Neuron (in vitro differentiated cells): ENCODE measurements around the gene LMAN1L.

Source experiments
- H2AFZ ChIP-seq: one replicate; pipeline ENCODE4 v1.6.1; 2013; ENCODE audit warnings: low read depth, mild to moderate bottlenecking, inconsistent platforms, low read length, moderate library complexity
- H3K27me3 ChIP-seq: one replicate; pipeline ENCODE4 v1.6.1; 2013; ENCODE audit warnings: low read length; ENCODE audit not compliant: insufficient read depth
- H3K36me3 ChIP-seq: one replicate; pipeline ENCODE4 v1.6.1; 2013; ENCODE audit warnings: low read length; ENCODE audit not compliant: insufficient read depth
- H3K4me1 ChIP-seq: one replicate; pipeline ENCODE4 v1.6.1; 2013; ENCODE audit warnings: low read length; ENCODE audit not compliant: insufficient read depth
- H3K4me3 ChIP-seq: 2 replicates; pipeline ENCODE4 v1.5.1; 2013; ENCODE audit warnings: mild to moderate bottlenecking, low read length, moderate library complexity
- H3K9me3 ChIP-seq: one replicate; pipeline ENCODE4 v1.6.1; 2013; ENCODE audit warnings: low read length

The LMAN1L gene

GRCh38 chr15:74802862-74803447 lies 9.7 kb upstream of the LMAN1L start:
- Histone ChIP-seq H2AFZ (no peak overlapping the region), H3K4me1 (no peaks in the 10 kb centered on the region)

GRCh38 chr15:74804935-74805334 lies 7.7 kb upstream of the LMAN1L start:
- Histone ChIP-seq H3K36me3 (peaks cover 35% of the 10 kb centered on the region), H3K4me1 (no peaks in the 10 kb centered on the region), H3K9me3 (no peaks in the 10 kb centered on the region), H2AFZ (no peak overlapping the region), H3K27me3 (no peaks in the 10 kb centered on the region), H3K4me3 (no peak overlapping the region)

More at GRCh38 chr15:74802862-74803447, 9.7 kb upstream of the LMAN1L start:
- peaks cover 49% of the 10 kb centered on the region for H3K36me3 ChIP-seq
- H3K27me3 ChIP-seq, result no peaks in the 10 kb centered on the region
- H3K4me3 ChIP-seq, result no peak overlapping the region
- H3K9me3 ChIP-seq, result no peaks in the 10 kb centered on the region

GRCh38 chr15:74807282-74807681 lies 5.4 kb upstream of the LMAN1L start:
- no peak overlapping the region for H2AFZ ChIP-seq
- H3K4me3 ChIP-seq, result no peak overlapping the region
- H3K9me3 ChIP-seq, result no peaks in the 10 kb centered on the region
- peaks cover 17% of the 10 kb centered on the region for H3K36me3 ChIP-seq
- no peaks in the 10 kb centered on the region for H3K27me3 ChIP-seq
- no peaks in the 10 kb centered on the region for H3K4me1 ChIP-seq

GRCh38 chr15:74808078-74808839 lies 4.4 kb upstream of the LMAN1L start:
- no peaks in the 10 kb centered on the region for H3K9me3 ChIP-seq
- no peaks in the 10 kb centered on the region for H3K4me1 ChIP-seq
- no peak overlapping the region for H2AFZ ChIP-seq
- no peak overlapping the region for H3K4me3 ChIP-seq
- no peaks in the 10 kb centered on the region for H3K27me3 ChIP-seq
- peaks cover 12% of the 10 kb centered on the region for H3K36me3 ChIP-seq

GRCh38 chr15:74808840-74809229 lies 3.8 kb upstream of the LMAN1L start:
- no peak overlapping the region for H3K4me3 ChIP-seq
- H3K36me3 ChIP-seq, result peaks cover 6% of the 10 kb centered on the region
- H3K4me1 ChIP-seq, result no peaks in the 10 kb centered on the region
- H2AFZ ChIP-seq, result no peak overlapping the region
- H3K9me3 ChIP-seq, result no peaks in the 10 kb centered on the region
- H3K27me3 ChIP-seq, result no peaks in the 10 kb centered on the region

- Histone ChIP-seq H3K9me3 (no peaks in the 10 kb centered on the region), H2AFZ (no peak overlapping the region), H3K27me3 (no peaks in the 10 kb centered on the region), H3K36me3 (peaks cover 2% of the 10 kb centered on the region), H3K4me1 (no peaks in the 10 kb centered on the region), H3K4me3 (no peak overlapping the region)
Measured at GRCh38 chr15:74809242-74809641, 3.4 kb upstream of the LMAN1L start.

- Histone ChIP-seq H3K4me3 (no peak overlapping the region), H3K36me3 (no peaks in the 10 kb centered on the region), H3K4me1 (no peaks in the 10 kb centered on the region), H3K9me3 (no peaks in the 10 kb centered on the region), H3K27me3 (no peaks in the 10 kb centered on the region), H2AFZ (no peak overlapping the region)
Measured at GRCh38 chr15:74809956-74810355, 2.7 kb upstream of the LMAN1L start.

GRCh38 chr15:74815121-74815934 lies 2.7 kb downstream of the LMAN1L start:
- Histone ChIP-seq H3K36me3 (no peaks in the 10 kb centered on the region), H3K4me3 (no peak overlapping the region), H3K27me3 (peaks cover 3% of the 10 kb centered on the region), H2AFZ (no peak overlapping the region), H3K4me1 (no peaks in the 10 kb centered on the region), H3K9me3 (no peaks in the 10 kb centered on the region)

GRCh38 chr15:74815961-74816360 lies 3.3 kb downstream of the LMAN1L start:
- Histone ChIP-seq H3K27me3 (peaks cover 3% of the 10 kb centered on the region), H3K36me3 (no peaks in the 10 kb centered on the region), H3K4me3 (no peak overlapping the region), H3K9me3 (no peaks in the 10 kb centered on the region), H2AFZ (no peak overlapping the region), H3K4me1 (peaks cover 4% of the 10 kb centered on the region)

- Histone ChIP-seq H3K4me3 (no peak overlapping the region), H3K27me3 (peaks cover 5% of the 10 kb centered on the region), H3K9me3 (no peaks in the 10 kb centered on the region), H3K4me1 (peaks cover 12% of the 10 kb centered on the region), H2AFZ (no peak overlapping the region), H3K36me3 (no peaks in the 10 kb centered on the region)
Measured at GRCh38 chr15:74816624-74817369, 4.2 kb downstream of the LMAN1L start.

- peaks cover 7% of the 10 kb centered on the region for H3K27me3 ChIP-seq
- H3K4me1 ChIP-seq, result peaks cover 12% of the 10 kb centered on the region
- H3K4me3 ChIP-seq, result no peak overlapping the region
- no peak overlapping the region for H2AFZ ChIP-seq
- no peaks in the 10 kb centered on the region for H3K36me3 ChIP-seq
- H3K9me3 ChIP-seq, result no peaks in the 10 kb centered on the region
Measured at GRCh38 chr15:74817370-74817737, 4.7 kb downstream of the LMAN1L start.

- no peak overlapping the region for H2AFZ ChIP-seq
- no peak overlapping the region for H3K4me3 ChIP-seq
- H3K4me1 ChIP-seq, result peaks cover 12% of the 10 kb centered on the region
- peaks cover 28% of the 10 kb centered on the region for H3K27me3 ChIP-seq
- H3K9me3 ChIP-seq, result no peaks in the 10 kb centered on the region
- H3K36me3 ChIP-seq, result no peaks in the 10 kb centered on the region
Measured at GRCh38 chr15:74820056-74820455, 7.4 kb downstream of the LMAN1L start.
